NCI-H2196 treated with DMSO at 0.1 percent for 48 hours (cell line): ENCODE measurements around the gene ALX4.

Experiments
- DNase-seq: peaks from one replicate; lab custom pipeline; 2025; ENCODE audit not compliant: unreplicated experiment; lab: John Stamatoyannopoulos, UW

ALX4 gene

DNA sequence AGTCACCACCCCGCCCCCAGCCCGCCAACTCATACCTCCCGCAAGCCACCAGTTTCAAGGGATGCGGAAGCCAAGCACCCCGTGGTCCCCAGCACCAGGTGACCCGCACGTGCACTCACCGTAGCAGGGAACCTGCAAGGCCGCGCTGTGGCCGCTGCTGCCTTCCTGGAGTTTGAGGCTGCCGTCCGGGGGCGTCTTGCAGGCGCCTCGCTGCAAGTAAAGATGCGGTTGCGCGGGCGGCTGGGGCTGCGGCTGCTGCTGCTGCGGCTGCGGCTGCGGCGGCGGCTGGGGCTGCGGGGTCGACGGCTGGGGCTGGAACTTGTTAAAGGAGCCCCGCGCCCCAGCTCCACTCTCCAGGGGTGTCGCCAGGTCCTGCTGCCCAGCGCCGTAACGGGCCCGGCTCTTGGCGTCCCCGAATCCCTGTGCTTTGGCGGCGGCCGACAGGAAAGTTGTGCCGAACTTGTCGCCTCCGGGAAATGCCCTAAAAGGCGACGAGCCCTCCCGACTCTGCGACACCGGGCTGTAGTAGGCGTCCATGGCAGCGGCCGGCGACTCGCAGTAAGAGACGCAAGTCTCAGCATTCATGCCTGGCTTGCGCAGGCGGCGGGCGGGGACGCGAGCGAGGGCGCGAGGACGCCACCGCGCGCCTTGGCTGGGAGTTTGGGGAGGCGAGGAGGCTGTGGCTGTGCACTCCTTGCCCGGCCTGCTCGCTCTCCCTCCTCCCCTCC lies at the start of gene ALX4:
Gene ALX4, minus strand, starts transcription at position 662 of the 728 bp plus-strand sequence. Its CDS starts 77 bp downstream, at position 585.
- no peak for DNase-seq

- DNase-seq = no peak
These were observed 49.2 kb upstream of the ALX4 start for GRCh38 chr11:44359162-44359561.

DNA sequence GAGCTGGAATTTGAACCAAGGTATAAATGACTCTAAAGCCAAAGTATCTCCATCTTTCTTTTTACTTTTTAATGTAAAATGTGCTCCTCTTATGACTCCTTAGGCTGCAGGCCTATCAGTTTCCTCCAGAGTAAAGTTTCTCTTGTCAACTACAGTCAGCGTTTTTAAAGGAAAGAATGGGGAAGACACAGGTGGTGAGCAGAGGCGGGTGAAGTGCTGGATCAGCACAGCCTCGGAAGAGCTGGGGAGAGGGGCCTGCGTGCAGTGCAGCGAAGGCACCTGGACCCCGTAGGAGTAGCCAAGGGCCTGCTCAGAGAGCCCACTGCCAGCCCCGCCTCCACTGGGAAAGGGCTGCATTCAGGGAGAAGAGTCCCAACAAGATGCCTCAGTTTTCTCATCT lies 48.8 kb upstream of the ALX4 start:
- no peak for DNase-seq

- DNase-seq = no peak
These were observed 47.8 kb upstream of the ALX4 start for GRCh38 chr11:44357711-44358110.

DNA sequence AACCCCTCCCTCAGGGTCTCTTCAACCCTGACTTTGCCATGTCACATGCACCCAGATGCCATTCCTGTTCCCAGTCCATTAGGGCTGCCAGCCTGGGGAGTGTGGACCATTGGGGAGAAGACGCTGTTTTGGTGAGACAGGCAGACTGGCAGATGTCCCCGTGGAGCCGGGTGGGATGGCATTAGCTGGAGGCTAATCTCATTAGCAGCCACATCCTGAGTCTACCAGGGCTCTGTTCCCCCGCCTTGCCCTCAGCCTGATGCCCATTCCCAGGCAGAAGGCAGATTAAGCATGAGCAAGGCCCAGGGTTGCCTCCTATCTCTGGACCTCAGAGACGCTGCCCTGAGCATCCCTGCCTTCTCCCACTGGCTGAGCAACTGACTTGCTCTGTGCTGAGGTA lies 46.4 kb upstream of the ALX4 start:
- DNase-seq = no peak

GRCh38 chr11:44351898-44352498 lies 42.1 kb upstream of the ALX4 start:
- DNase-seq = no peak

DNA sequence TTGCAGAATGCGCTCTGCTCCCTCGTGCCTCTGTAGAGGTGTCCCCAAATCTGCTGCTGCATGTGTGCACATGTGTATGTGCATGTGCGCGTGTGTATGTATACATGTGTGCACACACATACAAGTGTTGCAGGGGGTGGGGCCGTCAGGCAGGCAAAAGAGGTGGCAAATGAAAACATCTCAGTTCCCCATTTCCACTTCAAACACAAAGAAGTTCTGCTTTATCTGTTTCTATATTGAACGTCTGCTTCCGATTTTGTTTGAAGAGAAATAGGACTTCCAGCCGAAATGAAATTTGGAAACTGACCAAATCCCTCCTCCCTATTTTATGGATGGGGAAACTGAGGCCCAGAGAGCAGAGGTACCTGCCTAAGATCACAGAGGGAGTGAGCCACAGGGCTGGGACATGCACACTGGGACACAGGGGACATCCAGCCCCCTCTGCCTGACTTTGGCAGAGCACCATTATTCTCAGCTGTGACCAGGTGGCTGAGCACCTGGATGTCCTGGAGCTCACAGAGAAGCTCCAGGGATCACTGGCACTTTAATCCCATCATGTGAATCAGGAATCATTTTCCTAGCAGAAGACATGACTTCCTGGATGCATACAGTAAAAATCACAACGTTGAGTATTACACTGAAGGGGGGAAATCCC lies 41.2 kb upstream of the ALX4 start:
- DNase-seq = no peak

GRCh38 chr11:44349328-44349727 lies 39.4 kb upstream of the ALX4 start:
- DNase-seq = no peak

- DNase-seq = no peak
These were observed 38.8 kb upstream of the ALX4 start for GRCh38 chr11:44348721-44349120.

GRCh38 chr11:44348114-44348513 lies 38.2 kb upstream of the ALX4 start:
- DNase-seq = no peak

- DNase-seq = no peak
These were observed 37.6 kb upstream of the ALX4 start for GRCh38 chr11:44347538-44347937.

- no peak for DNase-seq
These were observed 37.0 kb upstream of the ALX4 start for GRCh38 chr11:44346983-44347382.

DNA sequence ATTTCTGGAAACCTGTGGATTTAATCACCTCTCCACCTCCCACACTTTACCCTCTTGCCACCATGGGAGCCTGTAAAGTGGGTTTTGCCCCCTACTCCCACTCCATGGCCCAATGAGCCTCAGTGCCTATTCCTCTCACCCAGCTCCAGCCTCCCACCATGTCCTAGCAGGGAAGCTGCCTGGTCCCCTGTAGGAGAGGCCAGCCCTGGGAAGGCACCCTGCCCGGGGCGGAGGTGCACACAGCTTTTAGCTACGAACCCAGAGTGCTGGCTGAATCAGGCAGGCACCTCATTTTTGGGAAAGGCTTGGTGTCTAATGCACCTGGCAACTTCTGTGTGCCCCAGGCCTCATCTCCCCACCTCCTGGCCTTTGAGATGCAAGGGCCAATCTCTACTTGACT lies 35.8 kb upstream of the ALX4 start:
- no peak for DNase-seq

DNA sequence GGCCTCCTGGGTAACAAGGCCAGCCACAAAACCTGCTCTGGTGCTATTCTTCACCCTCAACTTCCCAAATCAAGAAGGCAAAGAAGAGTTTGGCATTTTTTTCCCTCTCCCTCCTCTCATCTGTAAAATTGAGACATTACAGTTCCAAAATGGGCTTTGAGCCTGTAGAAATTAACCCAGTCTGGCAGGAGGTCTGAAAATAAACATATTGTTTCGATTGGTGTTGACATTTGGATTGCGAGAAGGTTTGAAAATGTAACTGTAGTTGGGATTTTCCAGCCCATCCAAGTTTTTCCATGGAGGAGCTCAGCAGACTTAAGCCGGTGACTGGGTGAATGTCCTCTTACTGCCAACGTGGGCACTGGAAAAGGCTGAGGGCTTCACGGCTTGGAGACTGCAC lies 35.0 kb upstream of the ALX4 start:
- no peak for DNase-seq

- DNase-seq = no peak
These were observed 34.5 kb upstream of the ALX4 start for GRCh38 chr11:44344423-44344820.

- DNase-seq = no peak
These were observed 34.0 kb upstream of the ALX4 start for GRCh38 chr11:44343778-44344422.

DNA sequence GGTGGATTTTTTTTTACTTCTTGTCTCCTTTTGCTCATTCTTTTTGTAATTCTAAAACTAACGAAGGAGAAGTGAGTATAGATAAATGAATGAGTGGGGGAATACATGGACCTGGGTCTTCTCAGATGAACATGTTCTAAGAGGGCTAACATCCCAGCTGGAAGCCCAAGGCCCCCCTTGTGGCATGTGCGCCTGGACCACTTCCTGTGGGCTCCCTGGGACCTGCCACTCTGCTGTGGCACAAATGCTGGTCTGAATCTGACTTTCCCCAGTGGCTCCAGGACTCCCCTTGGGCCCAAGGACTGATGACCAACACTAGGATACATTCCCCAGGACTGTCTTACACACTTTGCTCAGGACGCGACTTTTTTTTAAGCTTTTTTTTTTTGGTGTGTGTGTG lies 32.7 kb upstream of the ALX4 start:
- no peak for DNase-seq

- DNase-seq = no peak
These were observed 30.7 kb upstream of the ALX4 start for GRCh38 chr11:44340656-44341055.

- DNase-seq = no peak
These were observed 29.6 kb upstream of the ALX4 start for GRCh38 chr11:44339530-44339883.

DNA sequence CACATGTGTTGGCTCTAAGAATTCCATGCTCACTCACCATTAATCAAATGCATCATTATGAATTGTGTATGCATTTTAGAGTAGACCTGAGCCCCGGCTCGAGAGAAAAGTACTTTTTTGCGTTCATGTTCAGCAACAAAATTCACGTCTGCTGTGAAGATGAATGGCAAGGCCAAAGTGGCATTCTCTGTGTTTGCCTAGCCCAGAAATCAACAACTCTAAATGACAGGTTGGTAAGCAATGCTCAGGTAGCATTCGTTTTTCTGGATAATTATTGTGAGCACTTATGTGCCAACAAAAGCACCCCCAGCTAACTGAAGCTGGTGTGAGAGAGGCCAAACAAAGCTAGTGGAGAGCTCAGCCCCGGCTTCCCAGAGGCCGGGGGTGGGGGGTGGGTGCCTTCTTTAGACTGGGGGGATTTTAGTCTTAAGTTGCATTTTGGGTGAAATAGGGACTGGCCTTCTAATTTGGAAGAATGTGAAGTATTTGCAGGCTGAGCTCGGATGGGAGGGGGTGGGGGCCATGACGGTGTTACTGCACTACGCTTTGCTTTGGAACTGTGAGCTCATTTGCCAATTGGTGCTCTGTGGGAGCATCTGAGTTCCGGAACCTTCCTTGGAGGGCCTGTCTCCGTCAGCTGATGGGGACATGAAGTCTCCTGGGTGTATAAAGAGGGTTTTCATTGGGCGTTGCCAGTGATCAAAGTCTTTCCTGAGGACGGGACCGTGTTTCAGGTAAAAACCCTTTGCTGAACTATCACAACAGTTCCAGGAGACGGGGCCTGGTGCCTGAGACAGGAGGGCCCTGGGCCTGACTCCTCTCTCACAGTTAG lies 29.0 kb upstream of the ALX4 start:
- no peak for DNase-seq

DNA sequence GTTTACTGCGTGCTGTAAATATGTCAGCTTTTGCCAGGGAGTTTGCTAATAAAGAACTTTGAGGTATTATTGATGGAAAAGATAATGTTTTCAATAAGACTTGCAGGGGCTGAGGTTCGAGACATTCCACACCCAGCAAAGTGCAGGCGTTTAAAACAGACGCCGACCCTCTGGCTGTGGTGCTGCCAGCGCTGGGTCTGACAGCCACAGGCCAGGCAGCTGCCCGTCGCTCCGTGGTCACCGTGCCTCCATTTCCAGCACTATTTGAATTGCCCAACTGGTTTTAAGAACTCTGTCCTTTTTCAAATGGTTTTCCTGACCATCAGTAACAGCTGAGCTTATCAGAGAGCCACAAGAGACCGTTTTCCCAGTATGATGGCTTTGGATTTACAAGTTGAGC lies 28.1 kb upstream of the ALX4 start:
- DNase-seq = no peak
